Measurements from ENCODE around the gene SGMS2. TPM values are rescaled to one million over a fixed set of nuclear protein-coding genes. Genes with fewer than 3 reads are reported as not detected.
A peak's percentile ranks its signal among the peaks of the same experiment; 100 is the strongest.

SGMS2 gene
- total and polyA plus RNA-seq, 4 donors: 7.3 to 41.7 (median 14.1) TPM

DNA sequence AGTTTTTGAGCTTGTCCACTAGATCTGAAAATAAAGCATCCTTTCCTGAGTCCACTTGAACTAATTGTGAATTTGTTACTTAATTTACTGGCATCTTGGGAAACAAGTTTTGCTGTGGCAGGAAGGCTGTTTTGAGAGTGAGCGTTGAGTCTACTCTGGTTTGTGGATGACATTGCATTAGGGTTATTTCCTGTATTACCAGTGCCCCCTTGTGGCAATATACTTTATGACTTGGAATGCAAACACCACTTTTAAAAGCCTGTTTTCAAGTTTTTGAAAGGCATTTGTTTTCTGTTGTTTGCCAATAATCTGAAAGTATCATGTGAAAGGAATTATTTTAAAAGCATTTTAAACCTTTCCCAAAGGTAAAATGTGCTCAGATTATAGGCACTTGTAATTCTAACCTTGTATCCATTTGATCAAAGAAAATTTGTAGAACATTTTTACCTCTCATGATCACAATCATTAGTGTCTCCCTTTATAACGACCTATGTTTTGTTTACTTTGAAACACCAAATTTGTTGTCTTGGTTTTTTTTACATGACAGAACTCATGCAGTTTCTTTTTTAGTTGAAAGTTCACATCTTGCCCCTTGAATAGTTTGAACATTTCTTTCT is 88.7 kb downstream of the SGMS2 start:
- Histone ChIP-seq H3K4me1 (ENCODE audit: control insufficient read depth in 4 of 4, insufficient read depth in 4 of 4, low read length in 3 of 4) (peaks cover 0 to 6% (median 3%) of the 10 kb centered on the region in 4 donors), H3K9me3 (ENCODE audit: control insufficient read depth in 4 of 4, low read length in 3 of 4) (no peaks in the 10 kb centered on the region), H3K4me3 (ENCODE audit: low read depth in 1 of 3, low read length in 3 of 3) (no peak overlapping the region), H3K9ac (ENCODE audit: low read depth in 1 of 2, low read length in 2 of 2) (no peak overlapping the region), H3K27ac (ENCODE audit: low read depth in 1 of 2, low read length in 2 of 2) (no peak overlapping the region), H3K36me3 (ENCODE audit: control insufficient read depth in 4 of 4, insufficient read depth in 3 of 4, low read depth in 1 of 4, low read length in 3 of 4) (no peaks in the 10 kb centered on the region), H3K27me3 (ENCODE audit: control insufficient read depth in 4 of 4, insufficient read depth in 4 of 4, low read length in 3 of 4) (no peaks in the 10 kb centered on the region)
- TF ChIP-seq HNF4A (conservative IDR thresholded peaks at IDR 0.05) (no peak), FOXA2 (IDR thresholded peaks at IDR 0.05) (peak; percentile 28), ATF3 (IDR thresholded peaks at IDR 0.05) (no peak), GABPA (IDR thresholded peaks at IDR 0.05 in 1 of 2, conservative IDR thresholded peaks at IDR 0.05 in 1 of 2) (no peak), YY1 (IDR thresholded peaks at IDR 0.05) (peak; percentile 20), ZBTB33 (IDR thresholded peaks at IDR 0.05) (no peak), RAD21 (IDR thresholded peaks at IDR 0.05) (peak; percentile 98 to 99), FOXA1 (IDR thresholded peaks at IDR 0.05) (peak; percentile 27), SP1 (IDR thresholded peaks at IDR 0.05) (no peak), JUND (IDR thresholded peaks at IDR 0.05) (no peak), HNF4G (IDR thresholded peaks at IDR 0.05) (no peak), REST (IDR thresholded peaks at IDR 0.05) (no peak), EGR1 (IDR thresholded peaks at IDR 0.05; ENCODE audit: low read depth in 2 of 2) (no peak), TAF1 (conservative IDR thresholded peaks at IDR 0.05) (no peak), NR2F2 (IDR thresholded peaks at IDR 0.05) (no peak), RXRA (IDR thresholded peaks at IDR 0.05) (peak in 1 of 2 donors; percentile 28)
- TF ChIP-seq, protein P1, sequence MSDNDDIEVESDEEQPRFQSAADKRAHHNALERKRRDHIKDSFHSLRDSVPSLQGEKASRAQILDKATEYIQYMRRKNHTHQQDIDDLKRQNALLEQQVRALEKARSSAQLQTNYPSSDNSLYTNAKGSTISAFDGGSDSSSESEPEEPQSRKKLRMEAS (IDR thresholded peaks at IDR 0.05): no peak
- TF ChIP-seq, protein P2, sequence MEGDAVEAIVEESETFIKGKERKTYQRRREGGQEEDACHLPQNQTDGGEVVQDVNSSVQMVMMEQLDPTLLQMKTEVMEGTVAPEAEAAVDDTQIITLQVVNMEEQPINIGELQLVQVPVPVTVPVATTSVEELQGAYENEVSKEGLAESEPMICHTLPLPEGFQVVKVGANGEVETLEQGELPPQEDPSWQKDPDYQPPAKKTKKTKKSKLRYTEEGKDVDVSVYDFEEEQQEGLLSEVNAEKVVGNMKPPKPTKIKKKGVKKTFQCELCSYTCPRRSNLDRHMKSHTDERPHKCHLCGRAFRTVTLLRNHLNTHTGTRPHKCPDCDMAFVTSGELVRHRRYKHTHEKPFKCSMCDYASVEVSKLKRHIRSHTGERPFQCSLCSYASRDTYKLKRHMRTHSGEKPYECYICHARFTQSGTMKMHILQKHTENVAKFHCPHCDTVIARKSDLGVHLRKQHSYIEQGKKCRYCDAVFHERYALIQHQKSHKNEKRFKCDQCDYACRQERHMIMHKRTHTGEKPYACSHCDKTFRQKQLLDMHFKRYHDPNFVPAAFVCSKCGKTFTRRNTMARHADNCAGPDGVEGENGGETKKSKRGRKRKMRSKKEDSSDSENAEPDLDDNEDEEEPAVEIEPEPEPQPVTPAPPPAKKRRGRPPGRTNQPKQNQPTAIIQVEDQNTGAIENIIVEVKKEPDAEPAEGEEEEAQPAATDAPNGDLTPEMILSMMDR (IDR thresholded peaks at IDR 0.05; ENCODE audit: low read depth, low read length, missing input control): peak; percentile 90
- WGBS: 12% methylated on average over 2 of the region's 2 CpGs
- DNase-seq (ENCODE audit: low spot score): no peak
